Measurements from ENCODE around the gene ZNF574.

DNA sequence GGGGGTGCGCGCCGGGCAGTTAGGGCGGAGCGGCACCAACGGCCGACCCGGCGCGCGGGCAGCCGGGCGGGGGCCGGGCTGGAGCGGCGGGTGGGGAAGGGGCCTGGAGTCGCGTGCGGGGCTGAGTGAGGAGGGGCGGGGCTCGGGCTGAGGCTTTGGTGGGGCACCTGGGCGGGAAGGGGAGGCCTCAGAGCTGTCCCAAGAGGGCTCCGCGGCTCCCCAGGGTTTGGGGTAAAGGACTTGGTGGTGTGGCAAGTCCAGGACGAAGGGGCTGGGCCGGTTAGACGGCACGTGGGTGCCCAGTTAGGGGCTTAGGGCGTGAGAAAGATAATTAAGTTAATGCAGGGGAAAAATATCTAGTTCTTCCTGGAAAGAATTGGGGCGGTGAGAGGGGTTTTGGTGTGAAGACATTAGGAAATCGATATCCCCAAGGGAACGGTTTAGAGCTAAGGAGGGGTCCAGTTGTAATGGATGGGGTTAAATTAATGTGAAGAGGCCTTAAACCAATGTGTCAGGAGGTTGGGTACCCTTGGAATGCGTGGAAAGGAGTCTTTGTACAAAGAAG, 496 bp downstream of the ZNF574 start:
- TF ChIP-seq, protein P1, sequence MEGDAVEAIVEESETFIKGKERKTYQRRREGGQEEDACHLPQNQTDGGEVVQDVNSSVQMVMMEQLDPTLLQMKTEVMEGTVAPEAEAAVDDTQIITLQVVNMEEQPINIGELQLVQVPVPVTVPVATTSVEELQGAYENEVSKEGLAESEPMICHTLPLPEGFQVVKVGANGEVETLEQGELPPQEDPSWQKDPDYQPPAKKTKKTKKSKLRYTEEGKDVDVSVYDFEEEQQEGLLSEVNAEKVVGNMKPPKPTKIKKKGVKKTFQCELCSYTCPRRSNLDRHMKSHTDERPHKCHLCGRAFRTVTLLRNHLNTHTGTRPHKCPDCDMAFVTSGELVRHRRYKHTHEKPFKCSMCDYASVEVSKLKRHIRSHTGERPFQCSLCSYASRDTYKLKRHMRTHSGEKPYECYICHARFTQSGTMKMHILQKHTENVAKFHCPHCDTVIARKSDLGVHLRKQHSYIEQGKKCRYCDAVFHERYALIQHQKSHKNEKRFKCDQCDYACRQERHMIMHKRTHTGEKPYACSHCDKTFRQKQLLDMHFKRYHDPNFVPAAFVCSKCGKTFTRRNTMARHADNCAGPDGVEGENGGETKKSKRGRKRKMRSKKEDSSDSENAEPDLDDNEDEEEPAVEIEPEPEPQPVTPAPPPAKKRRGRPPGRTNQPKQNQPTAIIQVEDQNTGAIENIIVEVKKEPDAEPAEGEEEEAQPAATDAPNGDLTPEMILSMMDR (IDR thresholded peaks at IDR 0.05), result no peak
- no peak for TF ChIP-seq POLR2AphosphoS5 (IDR thresholded peaks at IDR 0.05)
